NB4 (cell line): Measurements from ENCODE around the gene USP36.
A peak's percentile ranks its signal among the peaks of the same experiment; 100 is the strongest.

Experiments
- DNase-seq: peaks from one replicate; pipeline ENCODE4 v3.0.0; 2010; ENCODE audit warnings: low read depth
- H3K4me3 ChIP-seq: one replicate; pipeline ENCODE4 v1.5.1; 2011; ENCODE audit warnings: mild to moderate bottlenecking, low read depth, low read length, moderate library complexity
- CTCF ChIP-seq: IDR thresholded peaks from one replicate; pipeline ENCODE4 v1.5.1; 2012; ENCODE audit warnings: low read depth, low read length
- MAX ChIP-seq: IDR thresholded peaks from 2 replicates; pipeline ENCODE4 v1.6.1; 2011; ENCODE audit warnings: low read depth, low read length
- MYC ChIP-seq: IDR thresholded peaks from 2 replicates; pipeline ENCODE4 v1.6.1; 2011; ENCODE audit warnings: low read depth, low read length
- POLR2A ChIP-seq: IDR thresholded peaks from 2 replicates; pipeline ENCODE4 v1.6.1; 2011; ENCODE audit warnings: mild to moderate bottlenecking; ENCODE audit not compliant: insufficient read length; ENCODE audit errors: extremely low read depth

USP36 gene

GRCh38 chr17:78844301-78845005 lies 3.8 kb upstream of the USP36 start:
- no peak for DNase-seq
- TF ChIP-seq CTCF, result no peak
- no peak for TF ChIP-seq MAX
- no peak for TF ChIP-seq POLR2A
- no peak for TF ChIP-seq MYC
- no peak overlapping the region for H3K4me3 ChIP-seq

GRCh38 chr17:78842881-78843565 lies 2.4 kb upstream of the USP36 start:
- TF ChIP-seq POLR2A, result no peak
- peak; percentile 84 for TF ChIP-seq CTCF
- TF ChIP-seq MAX, result no peak
- TF ChIP-seq MYC, result no peak
- H3K4me3 ChIP-seq, result no peak overlapping the region
- peak; percentile 71 for DNase-seq

- peak overlapping the region; percentile 82 for H3K4me3 ChIP-seq
- TF ChIP-seq MAX (no peak), CTCF (no peak), POLR2A (no peak), MYC (no peak)
- DNase-seq, result no peak
These were observed 159 bp downstream of the USP36 start for GRCh38 chr17:78840530-78840779.

- peak overlapping the region; percentile 82 for H3K4me3 ChIP-seq
- TF ChIP-seq MAX (peak; percentile 65), CTCF (no peak), MYC (peak; percentile 29; the same call in 1 of the 2 replicates)
- peak; percentile 56 for DNase-seq
These were observed 668 bp downstream of the USP36 start for GRCh38 chr17:78839762-78840529.

GRCh38 chr17:78839235-78839761 lies 1.3 kb downstream of the USP36 start:
- DNase-seq, result peak; percentile 14
- peak overlapping the region; percentile 82 for H3K4me3 ChIP-seq
- TF ChIP-seq POLR2A (no peak), CTCF (no peak), MYC (no peak), MAX (no peak)
